ENCODE data around the gene DOK6. TPM values are rescaled to one million over a fixed set of nuclear protein-coding genes. Genes with fewer than 3 reads are reported as not detected.
"Not testable (repeated sequence)": the region's sequence is repeated elsewhere in the genome, so short reads cannot be mapped to it uniquely, and the experiment has no call there.

Gene DOK6
- polyA plus RNA-seq, 4 donors: 0.27 to 5.7 (median 0.63) TPM; not detected in 1

DNA sequence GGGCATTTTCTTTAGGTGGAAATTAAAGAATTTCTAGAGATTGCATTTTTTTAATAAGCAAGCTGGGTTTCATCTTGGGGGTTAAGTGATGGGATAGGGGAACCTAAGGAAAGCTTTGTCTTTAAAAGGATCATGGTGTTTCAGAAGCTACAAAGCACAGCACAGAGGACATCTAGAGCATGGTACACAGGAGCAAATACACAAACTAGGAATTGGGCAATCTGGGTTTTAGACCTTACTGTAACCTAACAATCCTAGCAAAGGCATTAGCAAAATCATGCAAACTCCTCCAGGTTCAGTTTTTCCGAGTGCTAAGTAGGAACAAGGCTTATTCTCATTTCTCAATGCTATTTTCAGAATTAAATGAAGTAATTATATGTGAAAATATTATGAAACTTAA lies 412.9 kb downstream of the DOK6 start:
- no peaks in the 10 kb centered on the region for H3K27me3 ChIP-seq (ENCODE audit: control insufficient read depth in 3 of 3, insufficient read depth in 3 of 3, low read length in 3 of 3)
- WGBS, 3 donors: 63 to 86% (median 79%) methylated on average over 1 of the region's 1 CpG
- no peak overlapping the region for H3K27ac ChIP-seq (ENCODE audit: low read depth in 1 of 3, low read length in 2 of 3)
- no peak overlapping the region for H3K4me3 ChIP-seq (ENCODE audit: low read depth in 1 of 3, low read length in 3 of 3)
- H3K36me3 ChIP-seq (ENCODE audit: control insufficient read depth in 3 of 3, insufficient read depth in 2 of 3, low read depth in 1 of 3, low read length in 3 of 3): no peaks in the 10 kb centered on the region
- H3K4me1 ChIP-seq (ENCODE audit: control insufficient read depth in 3 of 3, insufficient read depth in 2 of 3, low read depth in 1 of 3, low read length in 2 of 3): no peaks in the 10 kb centered on the region
- DNase-seq: no peak
- no peak for FAIRE-seq
- H3K9me3 ChIP-seq (ENCODE audit: control insufficient read depth in 2 of 2, insufficient read depth in 1 of 2, low read depth in 1 of 2, low read length in 1 of 2): no peaks in the 10 kb centered on the region

DNA sequence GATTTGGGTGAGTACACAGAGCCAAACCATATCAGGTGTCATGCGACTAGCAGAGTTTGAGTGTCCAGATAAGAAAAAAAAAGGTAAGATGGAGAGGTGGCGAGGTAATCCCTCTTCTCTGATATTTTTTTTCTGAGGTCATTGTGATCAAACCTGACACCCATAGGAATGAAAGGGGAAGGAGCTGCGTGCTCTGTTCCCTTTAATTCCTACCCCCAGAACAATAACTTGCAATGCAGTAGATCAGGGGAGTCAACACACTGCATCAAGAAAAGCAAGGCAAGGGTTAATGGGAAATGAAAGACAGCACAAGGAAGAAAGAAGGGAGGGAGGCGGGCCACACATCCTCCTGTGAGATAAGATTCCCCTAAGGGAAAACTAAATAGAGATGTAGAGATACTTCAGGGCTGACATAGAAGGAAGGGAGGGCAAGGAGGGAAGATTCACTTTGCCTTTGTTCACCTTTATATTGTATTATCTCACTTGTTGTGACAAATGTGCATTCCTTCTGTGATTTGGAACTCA lies 414.2 kb downstream of the DOK6 start:
- Histone ChIP-seq H3K4me3 (ENCODE audit: low read depth in 1 of 3, low read length in 3 of 3) (no peak overlapping the region), H3K36me3 (ENCODE audit: control insufficient read depth in 3 of 3, insufficient read depth in 2 of 3, low read depth in 1 of 3, low read length in 3 of 3) (no peaks in the 10 kb centered on the region), H3K27ac (ENCODE audit: low read depth in 1 of 3, low read length in 2 of 3) (no peak overlapping the region), H3K27me3 (ENCODE audit: control insufficient read depth in 3 of 3, insufficient read depth in 3 of 3, low read length in 3 of 3) (no peaks in the 10 kb centered on the region), H3K4me1 (ENCODE audit: control insufficient read depth in 3 of 3, insufficient read depth in 2 of 3, low read depth in 1 of 3, low read length in 2 of 3) (no peaks in the 10 kb centered on the region), H3K9me3 (ENCODE audit: control insufficient read depth in 2 of 2, insufficient read depth in 1 of 2, low read depth in 1 of 2, low read length in 1 of 2) (no peaks in the 10 kb centered on the region)
- 43 to 69% (median 65%) methylated on average over 4 of the region's 4 CpGs for WGBS, 3 donors
- no peak for DNase-seq
- FAIRE-seq: no peak

DNA sequence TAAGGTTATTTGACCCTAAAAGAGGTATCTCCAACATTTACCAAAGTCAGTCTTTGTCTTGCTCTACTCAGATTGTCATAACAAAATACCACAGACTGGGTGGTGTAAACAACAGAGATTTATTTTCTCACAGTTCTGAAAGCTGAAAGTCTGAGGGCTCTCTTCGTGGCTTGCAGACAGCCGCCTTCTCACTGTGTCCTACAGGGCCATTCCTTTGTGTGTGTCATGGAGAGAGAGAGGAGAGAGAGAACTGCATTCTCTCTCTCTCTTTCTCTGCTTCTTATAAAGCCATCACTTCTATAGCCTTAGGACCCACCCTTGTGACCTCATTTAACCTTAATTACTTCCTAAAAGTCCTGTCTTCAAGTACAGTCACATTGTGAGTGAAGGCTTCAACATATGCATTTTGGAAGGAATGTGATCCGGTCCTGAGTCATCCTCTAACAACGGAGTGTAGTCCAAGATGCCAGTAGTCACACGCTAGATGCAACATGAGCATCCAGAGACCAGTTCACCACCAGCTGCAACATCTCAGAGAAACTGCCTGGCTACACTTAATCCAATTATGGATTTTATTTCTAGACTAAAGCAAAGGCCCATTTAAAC lies 416.8 kb downstream of the DOK6 start:
- 69 to 84% (median 82%) methylated on average over 5 of the region's 5 CpGs for WGBS, 3 donors
- DNase-seq (no peak), FAIRE-seq (no peak)
- Histone ChIP-seq H3K9me3 (ENCODE audit: control insufficient read depth in 2 of 2, insufficient read depth in 1 of 2, low read depth in 1 of 2, low read length in 1 of 2) (no peaks in the 10 kb centered on the region), H3K27ac (ENCODE audit: low read depth in 1 of 3, low read length in 2 of 3) (no peak overlapping the region), H3K27me3 (ENCODE audit: control insufficient read depth in 3 of 3, insufficient read depth in 3 of 3, low read length in 3 of 3) (no peaks in the 10 kb centered on the region), H3K36me3 (ENCODE audit: control insufficient read depth in 3 of 3, insufficient read depth in 2 of 3, low read depth in 1 of 3, low read length in 3 of 3) (no peaks in the 10 kb centered on the region), H3K4me3 (ENCODE audit: low read depth in 1 of 3, low read length in 3 of 3) (no peak overlapping the region), H3K4me1 (ENCODE audit: control insufficient read depth in 3 of 3, insufficient read depth in 2 of 3, low read depth in 1 of 3, low read length in 2 of 3) (no peaks in the 10 kb centered on the region)

DNA sequence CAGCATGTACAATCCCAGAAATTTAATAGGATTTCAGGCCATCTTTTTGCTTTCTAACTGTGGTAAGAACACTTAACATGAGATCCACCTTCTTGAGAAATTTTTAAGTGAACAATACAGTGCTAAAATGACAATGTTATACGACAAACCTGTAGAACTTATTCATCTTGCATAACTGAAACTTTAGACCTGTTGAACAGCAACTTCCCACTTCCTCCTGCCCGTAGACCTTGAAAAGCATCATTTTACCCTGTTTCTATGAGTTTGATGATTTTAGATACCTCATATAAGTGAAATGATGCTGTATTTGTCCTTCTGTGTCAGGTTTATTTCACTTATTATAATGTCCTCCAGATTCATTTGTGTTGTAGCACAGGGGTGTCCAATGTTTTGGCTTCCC lies 418.8 kb downstream of the DOK6 start:
- Histone ChIP-seq H3K4me1 (ENCODE audit: control insufficient read depth in 3 of 3, insufficient read depth in 2 of 3, low read depth in 1 of 3, low read length in 2 of 3) (no peaks in the 10 kb centered on the region), H3K36me3 (ENCODE audit: control insufficient read depth in 3 of 3, insufficient read depth in 2 of 3, low read depth in 1 of 3, low read length in 3 of 3) (no peaks in the 10 kb centered on the region), H3K27me3 (ENCODE audit: control insufficient read depth in 3 of 3, insufficient read depth in 3 of 3, low read length in 3 of 3) (no peaks in the 10 kb centered on the region), H3K27ac (ENCODE audit: low read depth in 1 of 3, low read length in 2 of 3) (no peak overlapping the region), H3K9me3 (ENCODE audit: control insufficient read depth in 2 of 2, insufficient read depth in 1 of 2, low read depth in 1 of 2, low read length in 1 of 2) (no peaks in the 10 kb centered on the region), H3K4me3 (ENCODE audit: low read depth in 1 of 3, low read length in 3 of 3) (no peak overlapping the region)
- WGBS, 3 donors: 66 to 73% (median 69%) methylated on average over 2 of the region's 2 CpGs
- FAIRE-seq (no peak), DNase-seq (no peak)

DNA sequence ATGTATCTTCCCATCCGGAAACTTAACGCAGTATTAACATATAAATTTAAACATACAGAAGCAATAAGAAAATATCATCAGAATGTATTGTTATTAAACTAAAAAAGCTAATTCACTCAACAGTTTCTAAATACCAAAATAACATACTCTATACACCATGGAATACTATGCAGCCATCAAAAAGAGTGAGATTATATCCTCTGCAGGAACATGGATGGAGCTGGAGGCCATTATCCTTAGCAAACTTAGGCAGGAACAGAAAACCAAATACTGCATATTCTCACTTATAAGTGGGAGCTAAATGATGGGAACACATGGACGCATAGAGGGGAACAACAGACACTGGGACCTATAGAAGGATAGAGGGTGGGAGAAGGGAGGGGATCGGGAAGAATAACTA lies 419.9 kb downstream of the DOK6 start:
- Histone ChIP-seq H3K27ac (ENCODE audit: low read depth in 1 of 3, low read length in 2 of 3) (no peak overlapping the region), H3K27me3 (ENCODE audit: control insufficient read depth in 3 of 3, insufficient read depth in 3 of 3, low read length in 3 of 3) (no peaks in the 10 kb centered on the region), H3K9me3 (ENCODE audit: control insufficient read depth in 2 of 2, insufficient read depth in 1 of 2, low read depth in 1 of 2, low read length in 1 of 2) (no peaks in the 10 kb centered on the region), H3K4me3 (ENCODE audit: low read depth in 1 of 3, low read length in 3 of 3) (no peak overlapping the region), H3K4me1 (ENCODE audit: control insufficient read depth in 3 of 3, insufficient read depth in 2 of 3, low read depth in 1 of 3, low read length in 2 of 3) (no peaks in the 10 kb centered on the region), H3K36me3 (ENCODE audit: control insufficient read depth in 3 of 3, insufficient read depth in 2 of 3, low read depth in 1 of 3, low read length in 3 of 3) (no peaks in the 10 kb centered on the region)
- DNase-seq: no peak
- no peak for FAIRE-seq
- WGBS, 3 donors: 93 to 98% (median 97%) methylated on average over 4 of the region's 4 CpGs

DNA sequence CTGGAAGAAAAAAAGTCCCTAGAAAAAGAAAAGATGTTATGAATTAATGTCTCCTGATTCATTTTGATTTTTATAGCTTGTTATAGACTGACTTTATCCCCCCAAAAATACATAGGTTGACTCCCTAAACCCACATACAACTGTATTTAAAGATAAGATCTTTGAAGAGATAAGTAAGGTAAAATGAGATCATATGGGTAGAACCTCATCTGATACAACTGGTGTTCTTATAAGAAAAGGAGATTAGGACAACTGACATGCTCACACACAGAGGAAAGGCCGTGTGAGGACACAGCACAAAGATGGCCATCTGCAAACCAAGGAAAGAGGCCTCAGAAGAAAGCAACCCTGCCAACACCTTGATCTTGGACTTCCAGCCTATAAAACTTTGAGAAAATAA lies 429.5 kb downstream of the DOK6 start:
- no peak for FAIRE-seq
- Histone ChIP-seq H3K36me3 (ENCODE audit: control insufficient read depth in 3 of 3, insufficient read depth in 2 of 3, low read depth in 1 of 3, low read length in 3 of 3) (no peaks in the 10 kb centered on the region), H3K4me3 (ENCODE audit: low read depth in 1 of 3, low read length in 3 of 3) (no peak overlapping the region), H3K27ac (ENCODE audit: low read depth in 1 of 3, low read length in 2 of 3) (no peak overlapping the region), H3K27me3 (ENCODE audit: control insufficient read depth in 3 of 3, insufficient read depth in 3 of 3, low read length in 3 of 3) (no peaks in the 10 kb centered on the region), H3K4me1 (ENCODE audit: control insufficient read depth in 3 of 3, insufficient read depth in 2 of 3, low read depth in 1 of 3, low read length in 2 of 3) (no peaks in the 10 kb centered on the region), H3K9me3 (ENCODE audit: control insufficient read depth in 2 of 2, insufficient read depth in 1 of 2, low read depth in 1 of 2, low read length in 1 of 2) (no peaks in the 10 kb centered on the region)
- DNase-seq: no peak
- 69 to 87% (median 86%) methylated on average over 1 of the region's 1 CpG for WGBS, 3 donors

DNA sequence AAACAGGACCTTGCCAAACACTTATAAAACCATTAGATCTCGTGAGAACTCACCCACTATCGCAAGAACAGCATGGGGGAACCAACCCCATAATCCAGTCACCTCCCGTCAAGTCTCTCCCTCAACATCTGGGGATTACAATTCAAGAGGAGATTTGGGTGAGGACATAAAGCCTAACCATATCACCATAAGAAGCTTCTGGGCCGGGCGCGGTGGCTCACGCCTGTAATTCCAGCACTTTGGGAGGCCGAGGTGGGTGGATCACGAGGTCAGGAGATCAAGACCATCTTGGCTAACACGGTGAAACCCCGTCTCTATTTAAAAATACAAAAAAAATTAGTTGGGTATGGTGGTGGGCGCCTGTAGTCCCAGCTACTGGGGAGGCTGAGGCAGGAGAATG lies 434.3 kb downstream of the DOK6 start:
- H3K9me3 ChIP-seq (ENCODE audit: control insufficient read depth in 2 of 2, insufficient read depth in 1 of 2, low read depth in 1 of 2, low read length in 1 of 2); H3K36me3 ChIP-seq (ENCODE audit: control insufficient read depth in 3 of 3, insufficient read depth in 2 of 3, low read depth in 1 of 3, low read length in 3 of 3); DNase-seq; H3K4me1 ChIP-seq (ENCODE audit: control insufficient read depth in 3 of 3, insufficient read depth in 2 of 3, low read depth in 1 of 3, low read length in 2 of 3); H3K27ac ChIP-seq (ENCODE audit: low read depth in 1 of 3, low read length in 2 of 3); FAIRE-seq; H3K27me3 ChIP-seq (ENCODE audit: control insufficient read depth in 3 of 3, insufficient read depth in 3 of 3, low read length in 3 of 3); H3K4me3 ChIP-seq (ENCODE audit: low read depth in 1 of 3, low read length in 3 of 3): not testable (repeated sequence)
- WGBS, 3 donors: 88 to 97% (median 95%) methylated on average over 12 of the region's 12 CpGs

DNA sequence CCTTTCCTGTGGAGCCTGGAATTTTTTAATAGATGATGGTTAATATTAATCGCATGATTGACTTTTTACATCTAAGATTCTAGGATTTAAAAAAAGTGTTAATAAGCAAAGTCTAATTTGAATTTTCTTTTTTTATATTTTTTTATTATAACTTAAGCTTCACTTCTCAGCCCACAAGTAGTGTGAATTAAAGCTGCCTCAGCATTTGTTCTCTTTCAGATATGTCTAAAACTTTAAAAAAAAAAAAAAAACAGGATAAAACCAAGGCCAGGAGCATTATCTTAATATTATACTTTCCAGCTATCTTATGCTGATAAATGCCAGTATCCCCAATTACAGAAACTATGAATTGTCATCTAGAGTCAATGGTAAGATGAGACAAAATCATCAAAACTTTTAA lies 437.3 kb downstream of the DOK6 start:
- Histone ChIP-seq H3K27ac (ENCODE audit: low read depth in 1 of 3, low read length in 2 of 3) (no peak overlapping the region), H3K4me3 (ENCODE audit: low read depth in 1 of 3, low read length in 3 of 3) (no peak overlapping the region), H3K27me3 (ENCODE audit: control insufficient read depth in 3 of 3, insufficient read depth in 3 of 3, low read length in 3 of 3) (no peaks in the 10 kb centered on the region), H3K4me1 (ENCODE audit: control insufficient read depth in 3 of 3, insufficient read depth in 2 of 3, low read depth in 1 of 3, low read length in 2 of 3) (no peaks in the 10 kb centered on the region), H3K36me3 (ENCODE audit: control insufficient read depth in 3 of 3, insufficient read depth in 2 of 3, low read depth in 1 of 3, low read length in 3 of 3) (no peaks in the 10 kb centered on the region), H3K9me3 (ENCODE audit: control insufficient read depth in 2 of 2, insufficient read depth in 1 of 2, low read depth in 1 of 2, low read length in 1 of 2) (no peaks in the 10 kb centered on the region)
- WGBS, 3 donors: 98 to 99% (median 98%) methylated on average over 1 of the region's 1 CpG
- FAIRE-seq: no peak
- DNase-seq: no peak
